DND-41 (cell line): ENCODE measurements around the gene ASTE1.

Experiments
- CTCF ChIP-seq: IDR thresholded peaks from 2 replicates; pipeline ENCODE4 v1.5.1; 2012; ENCODE audit warnings: borderline replicate concordance, low read length, moderate library complexity, mild to moderate bottlenecking; ENCODE audit not compliant: poor library complexity, severe bottlenecking; ENCODE audit errors: extremely low read depth
- EZH2 ChIP-seq: IDR thresholded peaks from 3 replicates; pipeline ENCODE4 v1.6.1; 2012; ENCODE audit warnings: borderline replicate concordance, low read depth, mild to moderate bottlenecking, moderate library complexity, low read length, inconsistent platforms; ENCODE audit not compliant: severe bottlenecking

- TF ChIP-seq CTCF (no peak), EZH2 (no peak)
Observed at GRCh38 chr3:130968221-130968620, 58.4 kb downstream of the ASTE1 start.
